GM15510 (cell line): ENCODE results near the gene MZB1.

Experiments
- POLR2A ChIP-seq: IDR thresholded peaks from 3 replicates; pipeline ENCODE4 v1.6.1; 2011; ENCODE audit warnings: borderline replicate concordance; ENCODE audit not compliant: insufficient read length; ENCODE audit errors: extremely low read depth

MZB1 gene

GRCh38 chr5:139387611-139388197, 2.0 kb downstream of the MZB1 start:
- TF ChIP-seq POLR2A: no peak

- no peak for TF ChIP-seq POLR2A
These were observed 3.7 kb downstream of the MZB1 start for GRCh38 chr5:139386050-139386438.

GRCh38 chr5:139385061-139386049, 4.4 kb downstream of the MZB1 start:
- peak; percentile 4 for TF ChIP-seq POLR2A

- TF ChIP-seq POLR2A: peak; percentile 41
These were observed 5.1 kb downstream of the MZB1 start for GRCh38 chr5:139384591-139385051.

GRCh38 chr5:139383993-139384590, 5.6 kb downstream of the MZB1 start:
- peak; percentile 8 for TF ChIP-seq POLR2A

GRCh38 chr5:139383275-139383992, 6.3 kb downstream of the MZB1 start, which contains the start of gene SLC23A1:
SLC23A1 (minus strand) TSS chr5:139383297; CDS start chr5:139383253, 44 bp downstream.
- no peak for TF ChIP-seq POLR2A

GRCh38 chr5:139382807-139383206, 6.9 kb downstream of the MZB1 start:
- TF ChIP-seq POLR2A: peak; percentile 15

GRCh38 chr5:139381837-139382761, 7.6 kb downstream of the MZB1 start:
- no peak for TF ChIP-seq POLR2A

GRCh38 chr5:139379626-139380449, 9.9 kb downstream of the MZB1 start:
- no peak for TF ChIP-seq POLR2A

- TF ChIP-seq POLR2A: no peak
These were observed 10.8 kb downstream of the MZB1 start for GRCh38 chr5:139378941-139379361.

GRCh38 chr5:139378101-139378825, 11.4 kb downstream of the MZB1 start:
- TF ChIP-seq POLR2A: no peak

- no peak for TF ChIP-seq POLR2A
These were observed 12.5 kb downstream of the MZB1 start for GRCh38 chr5:139377226-139377625.
